Measurements from ENCODE around the gene ACOXL.

DNA sequence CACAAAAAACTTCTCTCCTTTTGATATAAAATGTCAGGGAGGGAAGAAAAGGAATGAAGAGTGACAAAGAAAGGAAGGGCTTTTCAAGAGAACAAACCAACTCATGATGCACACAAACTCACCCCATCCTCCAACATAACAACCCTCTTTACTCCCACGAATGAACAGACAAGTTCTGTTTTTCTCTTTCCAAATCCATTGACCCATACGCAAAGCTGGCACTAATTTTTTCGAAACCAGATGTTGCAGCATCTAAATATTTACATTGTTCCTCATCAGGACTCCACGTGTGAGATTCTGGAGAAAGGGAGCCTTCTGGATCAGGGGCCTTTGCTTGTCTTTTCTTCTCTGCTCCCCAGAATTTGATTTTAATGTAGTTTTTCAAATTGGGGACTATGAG, 245.0 kb downstream of the ACOXL start:
- TF ChIP-seq HDAC6 (IDR thresholded peaks at IDR 0.05; ENCODE audit: low read depth, low read length): no peak
- no peak for TF ChIP-seq CHD7 (IDR thresholded peaks at IDR 0.05; ENCODE audit: insufficient replicate concordance, low read length)
- TF ChIP-seq ZNF274 (IDR thresholded peaks at IDR 0.05; ENCODE audit: borderline replicate concordance, extremely low read depth, low read length): no peak
- no peak for TF ChIP-seq GTF2F1 (IDR thresholded peaks at IDR 0.05; ENCODE audit: borderline replicate concordance, low read depth, low read length)
- TF ChIP-seq POLR2A (IDR thresholded peaks at IDR 0.05; ENCODE audit: control extremely low read depth in 1 of 2, low read depth in 2 of 2, low read length in 2 of 2): no peak
- TF ChIP-seq SUZ12 (IDR thresholded peaks at IDR 0.05; ENCODE audit: low read length): no peak
- TF ChIP-seq TCF12 (IDR thresholded peaks at IDR 0.05; ENCODE audit: low read depth, low read length): no peak
- no peak for TF ChIP-seq JUN (IDR thresholded peaks at IDR 0.05; ENCODE audit: low read depth, low read length)
- TF ChIP-seq MAX (IDR thresholded peaks at IDR 0.05): no peak
- TF ChIP-seq, protein P1, sequence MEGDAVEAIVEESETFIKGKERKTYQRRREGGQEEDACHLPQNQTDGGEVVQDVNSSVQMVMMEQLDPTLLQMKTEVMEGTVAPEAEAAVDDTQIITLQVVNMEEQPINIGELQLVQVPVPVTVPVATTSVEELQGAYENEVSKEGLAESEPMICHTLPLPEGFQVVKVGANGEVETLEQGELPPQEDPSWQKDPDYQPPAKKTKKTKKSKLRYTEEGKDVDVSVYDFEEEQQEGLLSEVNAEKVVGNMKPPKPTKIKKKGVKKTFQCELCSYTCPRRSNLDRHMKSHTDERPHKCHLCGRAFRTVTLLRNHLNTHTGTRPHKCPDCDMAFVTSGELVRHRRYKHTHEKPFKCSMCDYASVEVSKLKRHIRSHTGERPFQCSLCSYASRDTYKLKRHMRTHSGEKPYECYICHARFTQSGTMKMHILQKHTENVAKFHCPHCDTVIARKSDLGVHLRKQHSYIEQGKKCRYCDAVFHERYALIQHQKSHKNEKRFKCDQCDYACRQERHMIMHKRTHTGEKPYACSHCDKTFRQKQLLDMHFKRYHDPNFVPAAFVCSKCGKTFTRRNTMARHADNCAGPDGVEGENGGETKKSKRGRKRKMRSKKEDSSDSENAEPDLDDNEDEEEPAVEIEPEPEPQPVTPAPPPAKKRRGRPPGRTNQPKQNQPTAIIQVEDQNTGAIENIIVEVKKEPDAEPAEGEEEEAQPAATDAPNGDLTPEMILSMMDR (IDR thresholded peaks at IDR 0.05; ENCODE audit: control extremely low read depth in 1 of 3, insufficient read depth in 1 of 3, low read depth in 1 of 3, low read length in 3 of 3): no peak
